ENCODE results near the gene FHIT.

Gene FHIT

DNA sequence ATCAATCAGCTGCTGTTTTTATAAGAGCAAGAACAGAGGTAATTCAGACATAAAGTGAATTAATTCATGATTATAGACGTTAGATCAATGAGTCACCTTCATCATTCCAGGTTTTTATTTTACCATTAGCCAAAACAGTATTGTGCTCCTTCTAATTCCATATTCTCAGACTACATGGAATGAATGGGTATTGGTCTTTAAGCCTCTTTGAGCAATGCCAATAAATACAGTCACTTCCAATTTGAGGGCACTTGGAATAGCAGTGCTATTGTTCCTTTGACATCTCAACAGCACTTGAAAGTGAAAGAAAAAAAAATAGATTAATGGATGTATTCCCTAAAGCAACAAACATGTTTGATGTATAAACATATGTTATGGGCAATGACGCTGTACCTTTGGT lies 1370.5 kb downstream of the FHIT start:
- no peaks in the 10 kb centered on the region for H3K4me1 ChIP-seq (ENCODE audit: control insufficient read depth, insufficient read depth, low read length)
- no peaks in the 10 kb centered on the region for H3K27me3 ChIP-seq (ENCODE audit: control insufficient read depth, insufficient read depth, low read length)
- no peaks in the 10 kb centered on the region for H3K36me3 ChIP-seq (ENCODE audit: control insufficient read depth, insufficient read depth, low read length)
- no peak overlapping the region for H3K27ac ChIP-seq (ENCODE audit: low read depth, low read length)
- H3K9ac ChIP-seq (ENCODE audit: low read length), result no peak overlapping the region
- H3K4me3 ChIP-seq (ENCODE audit: low read length), result no peak overlapping the region

DNA sequence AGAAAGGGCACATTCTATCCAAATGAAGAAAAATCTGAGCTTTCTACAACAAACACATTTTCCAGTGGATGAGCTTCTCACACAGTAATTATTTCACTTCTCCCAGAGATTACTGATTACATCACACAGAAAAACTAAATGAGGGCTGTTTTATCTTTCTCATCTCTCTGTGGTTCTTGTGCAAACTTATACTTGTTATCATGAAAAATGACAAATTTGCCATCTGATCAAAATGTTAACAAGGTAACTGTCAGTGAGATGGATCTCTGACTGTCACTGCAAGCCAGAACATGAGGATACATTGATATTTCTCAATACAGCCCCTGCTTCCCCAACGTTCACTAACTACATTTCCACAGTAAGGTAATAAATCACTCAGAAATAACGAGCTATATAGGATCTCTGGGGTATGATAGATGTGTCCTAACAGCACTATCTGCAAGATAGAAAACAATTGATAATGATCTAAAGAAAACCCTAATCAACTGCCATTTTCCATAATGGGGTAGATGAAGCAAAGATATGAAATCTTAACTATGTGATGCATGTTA lies 1372.1 kb downstream of the FHIT start:
- no peak overlapping the region for H3K9ac ChIP-seq (ENCODE audit: low read length)
- no peaks in the 10 kb centered on the region for H3K4me1 ChIP-seq (ENCODE audit: control insufficient read depth, insufficient read depth, low read length)
- no peaks in the 10 kb centered on the region for H3K36me3 ChIP-seq (ENCODE audit: control insufficient read depth, insufficient read depth, low read length)
- no peaks in the 10 kb centered on the region for H3K27me3 ChIP-seq (ENCODE audit: control insufficient read depth, insufficient read depth, low read length)
- H3K4me3 ChIP-seq (ENCODE audit: low read length), result no peak overlapping the region
- no peak overlapping the region for H3K27ac ChIP-seq (ENCODE audit: low read depth, low read length)

GRCh38 chr3:59878038-59878427 lies 1373.2 kb downstream of the FHIT start:
- Histone ChIP-seq H3K36me3 (ENCODE audit: control insufficient read depth, insufficient read depth, low read length) (no peaks in the 10 kb centered on the region), H3K4me3 (ENCODE audit: low read length) (no peak overlapping the region), H3K9ac (ENCODE audit: low read length) (no peak overlapping the region), H3K27me3 (ENCODE audit: control insufficient read depth, insufficient read depth, low read length) (no peaks in the 10 kb centered on the region), H3K27ac (ENCODE audit: low read depth, low read length) (no peak overlapping the region), H3K4me1 (ENCODE audit: control insufficient read depth, insufficient read depth, low read length) (no peaks in the 10 kb centered on the region)

DNA sequence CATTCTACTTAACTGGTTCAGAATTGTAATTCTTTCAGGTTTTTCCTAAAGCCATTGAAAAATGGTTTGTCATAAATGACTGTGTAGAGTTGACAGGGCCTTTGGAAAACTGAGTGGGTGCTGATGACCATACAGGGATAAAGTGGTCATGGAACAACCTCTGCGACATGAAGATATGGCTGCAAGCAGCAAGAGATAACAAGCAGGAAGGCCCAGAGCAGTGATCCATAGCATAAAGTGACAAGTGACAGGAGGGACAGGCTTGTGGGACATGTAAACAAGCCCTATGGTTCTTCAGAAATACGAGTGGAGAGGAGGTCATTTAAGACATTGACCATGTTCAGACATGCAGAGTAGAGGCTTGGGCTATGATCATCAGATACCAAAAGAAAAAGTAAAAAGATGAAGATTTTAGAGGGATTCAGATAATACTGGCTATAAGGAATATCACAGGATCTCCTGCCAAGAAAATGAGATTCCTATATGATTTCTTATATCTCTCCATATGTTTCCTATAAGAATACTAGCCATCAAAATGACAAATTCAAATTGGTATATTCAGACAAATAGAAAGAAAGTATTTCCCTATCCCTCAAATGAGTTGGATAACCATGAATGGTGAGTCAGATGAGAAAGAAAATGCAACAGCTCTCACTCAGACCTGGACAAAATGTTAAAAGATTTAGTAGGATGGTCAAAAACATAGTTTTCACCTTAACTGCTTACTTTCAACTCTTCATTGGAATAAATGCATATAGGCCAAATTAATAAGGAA lies 1373.8 kb downstream of the FHIT start:
- Histone ChIP-seq H3K4me3 (ENCODE audit: low read length) (no peak overlapping the region), H3K4me1 (ENCODE audit: control insufficient read depth, insufficient read depth, low read length) (no peaks in the 10 kb centered on the region)

DNA sequence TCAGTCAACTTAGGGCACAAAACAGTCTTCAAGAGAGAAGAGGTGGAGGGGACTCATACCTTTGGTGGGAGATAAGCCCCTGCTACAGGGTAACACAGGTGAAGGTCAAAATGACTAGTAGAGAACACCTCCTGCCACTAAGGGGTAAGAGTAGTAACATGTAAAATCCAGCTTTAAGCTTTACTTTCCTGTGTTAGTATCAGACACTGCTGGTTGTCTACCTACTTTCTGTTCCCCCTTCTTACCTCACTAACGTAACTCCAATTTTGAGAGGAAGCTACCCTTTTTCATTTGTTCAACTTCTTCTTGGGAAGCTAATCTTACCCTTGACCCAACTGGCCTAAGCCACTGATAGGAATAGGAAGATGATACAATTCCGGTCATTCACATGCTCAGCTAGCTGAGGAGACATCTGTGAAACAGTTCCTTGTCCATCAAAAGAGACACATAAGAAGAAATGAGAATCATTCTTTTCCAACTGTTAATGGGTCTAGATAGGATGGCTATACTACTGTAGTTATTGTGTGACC lies 1374.7 kb downstream of the FHIT start:
- no peaks in the 10 kb centered on the region for H3K27me3 ChIP-seq (ENCODE audit: control insufficient read depth, insufficient read depth, low read length)
- no peak overlapping the region for H3K27ac ChIP-seq (ENCODE audit: low read depth, low read length)
- H3K4me3 ChIP-seq (ENCODE audit: low read length), result no peak overlapping the region
- no peak overlapping the region for H3K9ac ChIP-seq (ENCODE audit: low read length)
- H3K36me3 ChIP-seq (ENCODE audit: control insufficient read depth, insufficient read depth, low read length), result no peaks in the 10 kb centered on the region
- no peaks in the 10 kb centered on the region for H3K4me1 ChIP-seq (ENCODE audit: control insufficient read depth, insufficient read depth, low read length)

More for the DNA sequence above, 1373.8 kb downstream of the FHIT start:
- Histone ChIP-seq H3K9ac (ENCODE audit: low read length) (no peak overlapping the region), H3K27me3 (ENCODE audit: control insufficient read depth, insufficient read depth, low read length) (no peaks in the 10 kb centered on the region), H3K27ac (ENCODE audit: low read depth, low read length) (no peak overlapping the region), H3K36me3 (ENCODE audit: control insufficient read depth, insufficient read depth, low read length) (no peaks in the 10 kb centered on the region)

GRCh38 chr3:59873576-59874230 lies 1377.5 kb downstream of the FHIT start:
- Histone ChIP-seq H3K27me3 (ENCODE audit: control insufficient read depth, insufficient read depth, low read length) (no peaks in the 10 kb centered on the region), H3K4me1 (ENCODE audit: control insufficient read depth, insufficient read depth, low read length) (no peaks in the 10 kb centered on the region), H3K9ac (ENCODE audit: low read length) (no peak overlapping the region), H3K27ac (ENCODE audit: low read depth, low read length) (no peak overlapping the region), H3K4me3 (ENCODE audit: low read length) (no peak overlapping the region), H3K36me3 (ENCODE audit: control insufficient read depth, insufficient read depth, low read length) (no peaks in the 10 kb centered on the region)

DNA sequence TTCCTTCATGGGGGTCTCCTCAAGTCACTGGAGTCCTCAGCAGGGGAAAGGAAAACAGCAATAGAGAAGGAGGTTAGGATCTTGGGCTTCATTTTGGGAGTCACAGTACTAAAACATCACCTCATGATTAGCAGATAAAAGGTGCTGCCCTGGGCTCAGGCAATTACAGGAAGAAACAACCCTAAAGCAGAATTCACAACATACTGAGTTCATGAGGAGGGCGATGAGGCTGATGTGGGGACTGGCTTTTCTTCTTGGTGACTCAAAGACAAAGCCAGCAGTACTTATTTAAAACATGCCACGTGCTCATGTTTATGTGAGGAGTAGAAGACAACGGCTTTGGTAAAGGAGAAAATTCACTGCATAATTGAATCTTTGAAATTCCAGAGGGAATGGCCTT lies 1379.1 kb downstream of the FHIT start:
- no peak overlapping the region for H3K4me3 ChIP-seq (ENCODE audit: low read length)
- no peaks in the 10 kb centered on the region for H3K4me1 ChIP-seq (ENCODE audit: control insufficient read depth, insufficient read depth, low read length)
- H3K9ac ChIP-seq (ENCODE audit: low read length), result no peak overlapping the region
- no peaks in the 10 kb centered on the region for H3K36me3 ChIP-seq (ENCODE audit: control insufficient read depth, insufficient read depth, low read length)
- no peak overlapping the region for H3K27ac ChIP-seq (ENCODE audit: low read depth, low read length)
- no peaks in the 10 kb centered on the region for H3K27me3 ChIP-seq (ENCODE audit: control insufficient read depth, insufficient read depth, low read length)

DNA sequence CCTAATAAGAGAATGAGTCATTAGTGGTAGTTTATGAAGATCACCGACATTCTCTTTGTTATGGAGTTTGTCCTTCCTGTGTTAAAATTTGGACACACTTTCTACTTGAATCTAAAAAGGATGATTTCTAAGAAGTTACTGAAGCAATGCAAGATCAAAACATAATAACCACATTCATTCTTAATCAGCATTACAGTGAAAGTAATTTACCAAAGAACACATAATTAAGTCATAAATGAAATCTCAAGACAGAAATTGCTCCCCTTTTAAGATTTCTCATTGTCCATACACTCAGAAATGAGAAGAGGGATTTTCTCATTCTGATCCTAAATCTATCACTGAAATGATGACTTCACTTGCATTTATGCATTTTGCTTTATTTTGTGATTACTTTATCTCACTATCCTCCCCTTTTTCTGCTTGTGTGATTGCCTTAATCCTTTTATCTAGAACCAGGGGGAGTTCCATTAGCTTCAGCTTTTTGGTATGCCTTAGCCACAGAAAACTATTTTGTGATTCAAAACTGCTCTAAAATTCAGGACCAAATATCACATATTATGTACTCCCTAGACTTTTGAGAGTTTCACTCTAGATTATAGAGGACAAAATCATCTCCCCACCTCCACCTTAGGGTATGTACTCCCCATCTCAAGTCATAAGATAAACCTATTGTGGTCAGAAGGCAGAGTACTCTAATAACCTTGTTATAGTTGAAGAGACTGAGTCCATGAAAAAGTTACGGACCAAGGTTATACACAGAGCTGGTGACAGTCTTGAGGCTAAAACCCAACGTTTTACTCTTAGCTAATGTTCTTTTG lies 1383.9 kb downstream of the FHIT start:
- H3K4me1 ChIP-seq (ENCODE audit: control insufficient read depth, insufficient read depth, low read length), result no peaks in the 10 kb centered on the region
- no peak overlapping the region for H3K4me3 ChIP-seq (ENCODE audit: low read length)
- no peaks in the 10 kb centered on the region for H3K27me3 ChIP-seq (ENCODE audit: control insufficient read depth, insufficient read depth, low read length)
- H3K9ac ChIP-seq (ENCODE audit: low read length), result no peak overlapping the region
- H3K36me3 ChIP-seq (ENCODE audit: control insufficient read depth, insufficient read depth, low read length), result no peaks in the 10 kb centered on the region
- no peak overlapping the region for H3K27ac ChIP-seq (ENCODE audit: low read depth, low read length)

DNA sequence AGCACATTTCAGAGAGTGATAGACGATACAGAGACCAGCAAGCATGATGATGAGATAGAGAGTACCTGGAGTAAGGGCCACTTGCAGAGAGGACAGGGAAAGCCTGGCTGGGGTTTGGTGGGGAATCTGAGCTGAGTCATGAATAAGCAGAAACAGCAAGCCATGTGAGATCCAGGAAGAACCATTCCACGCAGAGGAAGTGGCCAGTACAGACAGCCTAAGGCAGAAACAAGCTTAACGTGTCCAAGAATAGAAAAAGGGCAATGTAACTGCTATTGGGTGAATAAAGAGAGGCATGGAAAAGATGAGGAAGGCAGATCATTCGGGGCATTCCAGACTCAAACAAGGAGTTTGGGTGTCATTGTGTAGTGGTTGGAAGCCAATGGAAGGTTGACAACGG lies 1385.2 kb downstream of the FHIT start:
- Histone ChIP-seq H3K27ac (ENCODE audit: low read depth, low read length) (no peak overlapping the region), H3K27me3 (ENCODE audit: control insufficient read depth, insufficient read depth, low read length) (no peaks in the 10 kb centered on the region), H3K4me1 (ENCODE audit: control insufficient read depth, insufficient read depth, low read length) (no peaks in the 10 kb centered on the region), H3K9ac (ENCODE audit: low read length) (no peak overlapping the region), H3K36me3 (ENCODE audit: control insufficient read depth, insufficient read depth, low read length) (no peaks in the 10 kb centered on the region), H3K4me3 (ENCODE audit: low read length) (no peak overlapping the region)

DNA sequence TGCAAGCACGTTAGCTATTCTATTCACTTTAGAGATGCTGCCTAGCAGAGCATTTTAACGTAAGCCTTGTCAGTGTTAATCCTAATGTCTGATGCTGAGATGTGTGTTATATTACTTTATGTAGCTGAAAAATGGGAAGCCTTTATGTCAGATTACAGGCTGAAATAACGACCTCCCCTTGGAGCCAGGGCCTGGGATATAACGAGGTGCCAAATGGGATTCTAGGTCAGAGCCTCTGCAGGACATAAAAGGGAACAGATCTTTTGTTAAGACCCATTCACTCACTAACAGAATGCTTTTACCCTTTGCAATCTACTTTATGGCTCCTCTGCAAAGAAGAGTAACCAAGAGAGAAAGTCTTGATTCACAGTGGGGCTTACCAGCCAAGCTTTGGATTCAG lies 1385.9 kb downstream of the FHIT start:
- Histone ChIP-seq H3K9ac (ENCODE audit: low read length) (no peak overlapping the region), H3K27me3 (ENCODE audit: control insufficient read depth, insufficient read depth, low read length) (no peaks in the 10 kb centered on the region), H3K36me3 (ENCODE audit: control insufficient read depth, insufficient read depth, low read length) (no peaks in the 10 kb centered on the region), H3K4me1 (ENCODE audit: control insufficient read depth, insufficient read depth, low read length) (no peaks in the 10 kb centered on the region), H3K27ac (ENCODE audit: low read depth, low read length) (no peak overlapping the region), H3K4me3 (ENCODE audit: low read length) (no peak overlapping the region)

GRCh38 chr3:59862686-59863085 lies 1388.6 kb downstream of the FHIT start:
- no peak overlapping the region for H3K27ac ChIP-seq (ENCODE audit: low read depth, low read length)
- no peak overlapping the region for H3K4me3 ChIP-seq (ENCODE audit: low read length)
- no peaks in the 10 kb centered on the region for H3K27me3 ChIP-seq (ENCODE audit: control insufficient read depth, insufficient read depth, low read length)
- no peaks in the 10 kb centered on the region for H3K36me3 ChIP-seq (ENCODE audit: control insufficient read depth, insufficient read depth, low read length)
- H3K9ac ChIP-seq (ENCODE audit: low read length), result no peak overlapping the region
- no peaks in the 10 kb centered on the region for H3K4me1 ChIP-seq (ENCODE audit: control insufficient read depth, insufficient read depth, low read length)

All from rectal smooth muscle tissue (tissue), 1 donor.